H1 (cell line): Measurements from ENCODE around the gene IZUMO2. TPM values are rescaled to one million over a fixed set of nuclear protein-coding genes. Genes with fewer than 3 reads are reported as not detected.

Experiments used
- CTCF ChIA-PET: fragments of 300-600 bp; sonication (Branson Sonifier 250); formaldehyde crosslinking; loops from one replicate; lab custom pipeline; 2021; ENCODE audit not compliant: partially characterized antibody; lab: Charles Lee
- POLR2A ChIA-PET: fragments of 300-600 bp; sonication (Branson Sonifier 250); formaldehyde crosslinking; loops from one replicate; lab custom pipeline; 2021; ENCODE audit warnings: inconsistent platforms; ENCODE audit not compliant: partially characterized antibody; lab: Charles Lee
- DNase-seq, 2 experiments: peaks; one replicate each; pipeline versions ENCODE4 v3.0.0 to v3.0.0-alpha.2; 2010 to 2022; ENCODE audit warnings: low spot score in 2 of 2, low read depth in 1 of 2, mixed read lengths in 1 of 2
- FAIRE-seq: peaks from 2 replicates; lab custom pipeline; 2011; peaks lifted over from hg19 to GRCh38; lab: Jason Lieb, UNC
- H2AFZ ChIP-seq: 2 replicates; pipeline ENCODE4 v1.8.1; 2012; ENCODE audit warnings: low read length, inconsistent platforms
- H2AK5ac ChIP-seq: 2 replicates; pipeline ENCODE4 v1.6.1; 2013; ENCODE audit warnings: low read depth, low read length
- H2BK120ac ChIP-seq: replicated peaks from 2 replicates; pipeline ENCODE3; 2013; ENCODE audit warnings: low read depth, low read length, inconsistent platforms
- H2BK12ac ChIP-seq: 2 replicates; pipeline ENCODE4 v1.6.1; 2013; ENCODE audit warnings: low read depth, low read length
- H2BK15ac ChIP-seq: 2 replicates; pipeline ENCODE4 v1.6.1; 2013; ENCODE audit warnings: low read length
- H2BK20ac ChIP-seq: 2 replicates; pipeline ENCODE4 v1.6.1; 2013; ENCODE audit warnings: low read length
- H2BK5ac ChIP-seq: 2 replicates; pipeline ENCODE4 v1.6.1; 2013; ENCODE audit warnings: low read depth, low read length
- H3K14ac ChIP-seq: 2 replicates; pipeline ENCODE4 v1.6.1; 2013; ENCODE audit warnings: inconsistent platforms; ENCODE audit not compliant: insufficient read length
- H3K18ac ChIP-seq: 2 replicates; pipeline ENCODE4 v1.6.1; 2013; ENCODE audit warnings: low read length; ENCODE audit errors: extremely low read depth
- H3K23ac ChIP-seq: 2 replicates; pipeline ENCODE4 v1.6.1; 2013; ENCODE audit warnings: inconsistent platforms; ENCODE audit not compliant: insufficient read length
- H3K23me2 ChIP-seq: 2 replicates; pipeline ENCODE4 v1.6.1; 2013; ENCODE audit warnings: low read depth, low read length
- H3K27ac ChIP-seq: 2 replicates; pipeline ENCODE4 v1.6.1; 2011; ENCODE audit warnings: low read depth, low read length, inconsistent platforms
- H3K27me3 ChIP-seq, 4 experiments: replicated peaks in 1 of 4; 1 replicate in 1 of 4; 2 replicates in 3 of 4; pipeline versions ENCODE4 v1.6.1 to v1.8.1; 2011 to 2013; ENCODE audit warnings: low read length in 3 of 4, mild to moderate bottlenecking in 3 of 4, inconsistent platforms in 2 of 4, mixed read lengths in 2 of 4, moderate library complexity in 1 of 4; ENCODE audit not compliant: control insufficient read depth in 3 of 4, insufficient read depth in 3 of 4; ENCODE audit errors: extremely low read depth in 1 of 4
- H3K36me3 ChIP-seq, 4 experiments: 2 replicates each; pipeline versions ENCODE4 v1.6.1 to v1.8.1; 2011 to 2013; ENCODE audit warnings: mild to moderate bottlenecking in 4 of 4, low read length in 3 of 4, moderate library complexity in 2 of 4, control low read depth in 1 of 4, inconsistent platforms in 1 of 4; ENCODE audit not compliant: insufficient read depth in 4 of 4, control insufficient read depth in 2 of 4
- H3K4ac ChIP-seq: replicated peaks from 2 replicates; pipeline ENCODE3; 2013; ENCODE audit warnings: low read length, low read depth, mixed read lengths, inconsistent platforms; ENCODE audit not compliant: insufficient read length
- H3K4me1 ChIP-seq, 4 experiments: replicated peaks in 1 of 4; 1 replicate in 1 of 4; 2 replicates in 3 of 4; pipeline versions ENCODE4 v1.6.1 to v1.8.1; 2011 to 2013; ENCODE audit warnings: low read length in 3 of 4, inconsistent platforms in 2 of 4, mixed read lengths in 1 of 4; ENCODE audit not compliant: insufficient read depth in 4 of 4, control insufficient read depth in 3 of 4
- H3K4me2 ChIP-seq, 2 experiments: 2 replicates each; pipeline versions ENCODE4 v1.6.1 to v1.8.1; 2011 to 2013; ENCODE audit warnings: low read depth in 2 of 2, low read length in 2 of 2, control low read depth in 1 of 2, inconsistent platforms in 1 of 2, mild to moderate bottlenecking in 1 of 2; ENCODE audit not compliant: insufficient read depth in 1 of 2
- H3K4me3 ChIP-seq, 4 experiments: fragments of 200-600, 300-600 bp in 1 of 4; sonication (generic), shearing (Covaris generic), sonication (Bioruptor Twin) in 1 of 4; 2 replicates each; pipeline versions ENCODE4 v1.5.1 to v1.8.1; 2011 to 2016; ENCODE audit warnings: low read length in 4 of 4, low read depth in 3 of 4, control low read depth in 2 of 4, inconsistent platforms in 2 of 4, mild to moderate bottlenecking in 2 of 4, mixed read lengths in 1 of 4, moderate library complexity in 1 of 4; ENCODE audit not compliant: insufficient read depth in 2 of 4; ENCODE audit errors: extremely low read depth in 1 of 4
- H3K56ac ChIP-seq: replicated peaks from 2 replicates; pipeline ENCODE3; 2013; ENCODE audit warnings: low read depth, mild to moderate bottlenecking, mixed read lengths, low read length, inconsistent platforms; ENCODE audit not compliant: insufficient read length
- H3K79me1 ChIP-seq: 2 replicates; pipeline ENCODE4 v1.6.1; 2013; ENCODE audit warnings: low read depth, low read length, control low read depth
- H3K79me2 ChIP-seq, 2 experiments: 2 replicates each; pipeline versions ENCODE4 v1.6.1 to v1.8.1; 2012 to 2013; ENCODE audit warnings: low read length in 2 of 2, mild to moderate bottlenecking in 2 of 2, inconsistent platforms in 1 of 2; ENCODE audit not compliant: insufficient read depth in 2 of 2, control insufficient read depth in 1 of 2
- H3K9ac ChIP-seq, 4 experiments: replicated peaks in 1 of 4; 1 replicate in 1 of 4; 2 replicates in 3 of 4; pipeline versions ENCODE4 v1.6.1 to v1.8.1; 2011 to 2013; ENCODE audit warnings: low read depth in 3 of 4, low read length in 3 of 4, control low read depth in 2 of 4, mild to moderate bottlenecking in 2 of 4, moderate library complexity in 2 of 4, inconsistent platforms in 1 of 4; ENCODE audit errors: extremely low read depth in 1 of 4
- H3K9me3 ChIP-seq, 2 experiments: 2 replicates each; pipeline versions ENCODE4 v1.6.1 to v1.8.1; 2012 to 2013; ENCODE audit warnings: mild to moderate bottlenecking in 2 of 2, moderate library complexity in 2 of 2, control low read depth in 1 of 2, inconsistent platforms in 1 of 2, low read depth in 1 of 2, low read length in 1 of 2, mixed read lengths in 1 of 2; ENCODE audit not compliant: insufficient read depth in 2 of 2
- H4K20me1 ChIP-seq, 2 experiments: replicated peaks in 1 of 2; 2 replicates each; pipeline versions ENCODE3 to v1.8.1; 2011 to 2013; ENCODE audit warnings: inconsistent platforms in 2 of 2, low read length in 2 of 2, mild to moderate bottlenecking in 1 of 2; ENCODE audit not compliant: insufficient read depth in 2 of 2, control insufficient read depth in 1 of 2
- H4K5ac ChIP-seq: 2 replicates; pipeline ENCODE4 v1.6.1; 2013; ENCODE audit warnings: low read length, low read depth, mixed read lengths, inconsistent platforms; ENCODE audit not compliant: insufficient read length
- H4K8ac ChIP-seq: 2 replicates; pipeline ENCODE4 v1.8.0; 2013; ENCODE audit warnings: mild to moderate bottlenecking, moderate library complexity, low read length, inconsistent platforms; ENCODE audit not compliant: insufficient read depth; ENCODE audit errors: extremely low read depth
- H4K91ac ChIP-seq: replicated peaks from 2 replicates; pipeline ENCODE3; 2013; ENCODE audit warnings: low read length, mixed read lengths, inconsistent platforms; ENCODE audit not compliant: insufficient read length
- CBX5 ChIP-seq: fragments of 300-800, 300-1000 bp; sonication (generic); IDR thresholded peaks from 2 replicates; pipeline ENCODE4 v1.7.1; 2016; ENCODE audit warnings: antibody characterized with exemption, low read length, low read depth
- HDAC6 ChIP-seq: IDR thresholded peaks from one replicate; pipeline ENCODE4 v1.7.1; 2012; ENCODE audit warnings: low read depth, mild to moderate bottlenecking, inconsistent platforms, low read length, moderate library complexity
- MAFK ChIP-seq: IDR thresholded peaks from 2 replicates; pipeline ENCODE4 v1.6.1; 2012; ENCODE audit warnings: low read depth, mild to moderate bottlenecking, improper control_type of control experiment, low read length
- PHF8 ChIP-seq: fragments of 200-600 bp; sonication (generic); conservative IDR thresholded peaks from 2 replicates; pipeline ENCODE4 v1.7.1; 2012; ENCODE audit warnings: low read depth, mild to moderate bottlenecking, inconsistent platforms, low read length, moderate library complexity
- SAP30 ChIP-seq: fragments of 300-600 bp; sonication (generic); IDR thresholded peaks from 2 replicates; pipeline ENCODE4 v1.7.1; 2012; ENCODE audit warnings: low read length, moderate library complexity, mild to moderate bottlenecking, inconsistent platforms; ENCODE audit not compliant: insufficient read depth, insufficient replicate concordance
- TAF7 ChIP-seq: optimal IDR thresholded peaks from 2 replicates; pipeline ENCODE3; 2011; ENCODE audit warnings: low read depth, mild to moderate bottlenecking, inconsistent platforms, low read length, moderate library complexity, borderline replicate concordance
- TEAD4 ChIP-seq: IDR thresholded peaks from 2 replicates; pipeline ENCODE4 v1.6.1; 2012; ENCODE audit warnings: low read depth, low read length, inconsistent platforms, mixed read lengths
- ZNF274 ChIP-seq: IDR thresholded peaks from 2 replicates; pipeline ENCODE4 v1.7.0; 2012; ENCODE audit warnings: low read length, borderline replicate concordance; ENCODE audit errors: extremely low read depth
- WGBS, 2 experiments: shearing (Covaris generic) in 1 of 2; methylation state at CpG; one replicate each; pipeline versions ENCODE4 v1.1.6 to v1.1.7; 2013 to 2015; ENCODE audit warnings: low lambda C conversion rate in 2 of 2, mixed read lengths in 2 of 2, inconsistent platforms in 1 of 2, low coverage in 1 of 2, missing lambda C conversion rate in 1 of 2; ENCODE audit not compliant: insufficient replicate concordance in 2 of 2, insufficient coverage in 1 of 2, insufficient read length in 1 of 2; ENCODE audit errors: extremely low coverage in 1 of 2, missing lambda C conversion rate in 1 of 2; 5-methylcytosine and 5-hydroxymethylcytosine counted together
- polyA plus RNA-seq, 7 experiments: library from polyadenylated mRNA; depleted of rRNA in 3 of 7; stranded (reverse) in 5 of 7; unstranded in 2 of 7; fragments of >200 nt in 5 of 7; fragments of 200-250 nt in 2 of 7; gene quantifications; 1 replicate in 5 of 7; 2 replicates in 1 of 7; 4 replicates in 1 of 7; pipeline versions ENCODE4 v1.2.1 to v1.2.3, GENCODE V29; 2011 to 2013; ENCODE audit warnings: missing spikeins in 2 of 7, mixed read lengths in 2 of 7
- total RNA-seq: library from RNA; stranded (reverse); fragmentation: NEBNext Ultra II Directional; extraction: Animal tissue kit (Norgen Biotek cat#: 25700); gene quantifications from 2 replicates; pipeline ENCODE4 v1.2.1, GENCODE V29; 2021

Gene IZUMO2
- total and polyA plus RNA-seq, 2 of the 8 experiments (the other 6 are each of a cell fraction or from before 2014, with no cell fraction given), result 1.7 to 1.9 TPM

DNA sequence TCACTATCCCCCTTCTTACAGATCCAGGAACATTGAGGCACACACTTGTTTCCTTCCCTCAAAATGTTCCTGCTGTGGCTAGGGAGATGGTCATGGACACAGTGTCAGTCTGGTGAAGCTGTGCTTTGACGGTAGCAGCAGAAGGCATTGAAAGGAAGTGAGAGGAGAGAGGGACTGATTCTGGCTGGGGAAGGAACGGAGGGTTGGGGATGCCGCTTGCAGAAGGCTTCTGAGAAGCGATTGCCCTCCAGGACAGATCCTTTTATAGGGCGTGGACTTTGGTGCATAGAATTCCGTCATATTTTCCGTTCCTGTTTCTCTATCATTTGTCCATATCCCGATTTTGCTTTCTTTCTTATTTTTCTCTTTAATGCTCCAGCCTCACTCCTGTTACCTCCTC lies 26.2 kb upstream of the IZUMO2 start:
- Histone ChIP-seq H4K5ac (no peak overlapping the region), H3K23ac (no peak overlapping the region), H3K18ac (no peak overlapping the region), H2BK12ac (no peak overlapping the region), H3K4me3 (no peak overlapping the region), H3K9me3 (peaks cover 0 to 7% of the 10 kb centered on the region in 2 experiments; a peak in 3 of 4 replicates), H3K36me3 (no peaks in the 10 kb centered on the region), H4K91ac (no peak overlapping the region), H3K27me3 (no peaks in the 10 kb centered on the region), H3K79me2 (no peaks in the 10 kb centered on the region), H3K4me1 (no peaks in the 10 kb centered on the region), H2BK5ac (no peak overlapping the region), H2BK15ac (no peak overlapping the region), H3K4ac (no peak overlapping the region), H2AK5ac (no peak overlapping the region), H3K4me2 (no peak overlapping the region), H2BK20ac (no peak overlapping the region), H3K79me1 (no peaks in the 10 kb centered on the region), H4K20me1 (no peaks in the 10 kb centered on the region), H3K56ac (no peak overlapping the region), H3K23me2 (no peaks in the 10 kb centered on the region), H4K8ac (no peak overlapping the region), H3K9ac (no peak overlapping the region), H2AFZ (no peak overlapping the region), H2BK120ac (no peak overlapping the region), H3K14ac (no peak overlapping the region), H3K27ac (no peak overlapping the region)
- ChIA-PET POLR2A (no interaction called here), CTCF (no interaction called here)
- DNase-seq (no peak), FAIRE-seq (no peak)
- TF ChIP-seq ZNF274 (no peak), TEAD4 (no peak), HDAC6 (no peak), PHF8 (no peak), CBX5 (no peak), SAP30 (no peak), MAFK (no peak), TAF7 (no peak)
- WGBS, 2 experiments, result 80% methylated on average over 8 of the region's 8 CpGs; no CpG with 5 or more reads in 1 of the 2 experiments
